Prostate gland (tissue), 2 donors: ENCODE measurements around the gene NUAK1. TPM values are rescaled to one million over a fixed set of nuclear protein-coding genes. Genes with fewer than 3 reads are reported as not detected.

Experiments used
- DNase-seq: peaks from one replicate; pipeline ENCODE4 v3.0.0-alpha.2; 2019; ENCODE audit warnings: low spot score
- H3K27ac ChIP-seq, 2 donors: fragments of 200-600 bp; sonication (generic); 2 replicates each; pipeline ENCODE4 v1.5.1; 2017 to 2019
- H3K27me3 ChIP-seq: fragments of 200-600 bp; sonication (generic); replicated peaks from 2 replicates; pipeline ENCODE4 v1.5.1; 2019; ENCODE audit not compliant: insufficient read depth
- H3K36me3 ChIP-seq, 2 donors: fragments of 200-600 bp; sonication (generic); 1 replicate in 1 of 2; 2 replicates in 1 of 2; pipeline versions ENCODE4 v1.5.1 to v1.8.1; 2017 to 2019
- H3K4me1 ChIP-seq: fragments of 200-600 bp; sonication (generic); replicated peaks from 2 replicates; pipeline ENCODE4 v1.5.1; 2019
- H3K4me3 ChIP-seq, 2 donors: fragments of 200-600 bp; sonication (generic); 2 replicates each; pipeline ENCODE4 v1.5.1; 2017 to 2019
- H3K9me3 ChIP-seq: fragments of 200-600 bp; sonication (generic); 2 replicates; pipeline ENCODE4 v1.5.1; 2017
- CTCF ChIP-seq, 4 experiments: fragments of 200-600 bp in 2 of 4; fragments of 450-650 bp in 2 of 4; sonication (generic) in 2 of 4; IDR thresholded peaks; 1 replicate in 3 of 4; 2 replicates in 1 of 4; pipeline ENCODE4 v1.5.1; 2016 to 2019; ENCODE audit warnings: antibody characterized with exemption in 4 of 4, mild to moderate bottlenecking in 2 of 4, moderate library complexity in 2 of 4
- POLR2A ChIP-seq: fragments of 450-650 bp; IDR thresholded peaks from one replicate; pipeline ENCODE4 v1.6.1; 2016; ENCODE audit warnings: antibody characterized with exemption, mild to moderate bottlenecking
- POLR2AphosphoS5 ChIP-seq: sonication (generic); formaldehyde crosslinking; IDR thresholded peaks from one replicate; pipeline ENCODE4 v1.6.1; 2017; ENCODE audit warnings: antibody characterized with exemption
- WGBS: methylation state at CpG from one replicate; pipeline ENCODE4 v1.1.5; 2018; 5-methylcytosine and 5-hydroxymethylcytosine counted together
- intact Hi-C: fragments of 100-400 bp; cut with DNase I; formaldehyde crosslinking; loops from one replicate; pipeline ENCODE4 v1.14.2; 2022
- total RNA-seq, 2 donors: library from RNA; depleted of rRNA; stranded (reverse); fragments of >200 nt; gene quantifications; one replicate each; pipeline ENCODE4 v1.1.0, GENCODE V29; 2016

The NUAK1 gene
- total RNA-seq, 2 donors from 2014 or later = 9.6 to 16.0 TPM

- Histone ChIP-seq H3K4me1 (no peaks in the 10 kb centered on the region), H3K27me3 (no peaks in the 10 kb centered on the region)
- intact Hi-C loops = loop anchor here (1.0 to 10.0 kb wide), 4 partner anchors 291 to 713 kb away; no protein-coding TSS in a partner anchor
Observed at GRCh38 chr12:106135781-106136180, 3.0 kb downstream of the NUAK1 start.

GRCh38 chr12:106135075-106135474 lies 3.7 kb downstream of the NUAK1 start:
- intact Hi-C loops = loop anchor here (5.0 to 10.0 kb wide), 3 partner anchors 290 to 713 kb away; no protein-coding TSS in a partner anchor
- DNase-seq = no peak
- H3K27ac ChIP-seq = no peak overlapping the region
- H3K9me3 ChIP-seq = no peaks in the 10 kb centered on the region
- no peaks in the 10 kb centered on the region for H3K36me3 ChIP-seq
- 51% methylated on average over 6 of the region's 6 CpGs for WGBS
- no peaks in the 10 kb centered on the region for H3K4me1 ChIP-seq
- H3K27me3 ChIP-seq = no peaks in the 10 kb centered on the region
- H3K4me3 ChIP-seq = no peak overlapping the region
- no peak for TF ChIP-seq CTCF (IDR thresholded peaks at IDR 0.05)
- no peak for TF ChIP-seq POLR2AphosphoS5
- TF ChIP-seq POLR2A = no peak

More at GRCh38 chr12:106135781-106136180, 3.0 kb downstream of the NUAK1 start:
- Histone ChIP-seq H3K9me3 (no peaks in the 10 kb centered on the region), H3K36me3 (no peaks in the 10 kb centered on the region), H3K4me3 (peak overlapping the region in 1 of 2 donors; percentile 2), H3K27ac (no peak overlapping the region)
- WGBS = 24% methylated on average over 4 of the region's 4 CpGs
- no peak for DNase-seq
- TF ChIP-seq POLR2AphosphoS5 (no peak), CTCF (IDR thresholded peaks at IDR 0.05) (no peak), POLR2A (no peak)

GRCh38 chr12:106134294-106134949 lies 4.3 kb downstream of the NUAK1 start:
- H3K27ac ChIP-seq = no peak overlapping the region
- H3K27me3 ChIP-seq = no peaks in the 10 kb centered on the region
- 71% methylated on average over 3 of the region's 3 CpGs for WGBS
- no peak for DNase-seq
- H3K9me3 ChIP-seq = no peaks in the 10 kb centered on the region
- intact Hi-C loops = loop anchor here (10.0 kb wide), 2 partner anchors 290 to 360 kb away; no protein-coding TSS in a partner anchor
- TF ChIP-seq POLR2A = no peak
- H3K36me3 ChIP-seq = no peaks in the 10 kb centered on the region
- H3K4me1 ChIP-seq = no peaks in the 10 kb centered on the region
- H3K4me3 ChIP-seq = no peak overlapping the region

- DNase-seq = no peak
- H3K36me3 ChIP-seq = no peaks in the 10 kb centered on the region
- intact Hi-C loops = loop anchor here (10.0 kb wide), 2 partner anchors 289 to 359 kb away; no protein-coding TSS in a partner anchor
- no peak overlapping the region for H3K4me3 ChIP-seq
- H3K27me3 ChIP-seq = no peaks in the 10 kb centered on the region
- H3K4me1 ChIP-seq = no peaks in the 10 kb centered on the region
- H3K9me3 ChIP-seq = no peaks in the 10 kb centered on the region
- WGBS = 80% methylated on average over 4 of the region's 4 CpGs
- H3K27ac ChIP-seq = no peak overlapping the region
- TF ChIP-seq POLR2A (no peak), POLR2AphosphoS5 (no peak)
Observed at GRCh38 chr12:106133136-106134087, 5.3 kb downstream of the NUAK1 start.

- no peak for DNase-seq
- no peaks in the 10 kb centered on the region for H3K36me3 ChIP-seq
- H3K4me1 ChIP-seq = no peaks in the 10 kb centered on the region
- no peak overlapping the region for H3K27ac ChIP-seq
- WGBS = 83% methylated on average over 7 of the region's 7 CpGs
- no peaks in the 10 kb centered on the region for H3K27me3 ChIP-seq
- H3K4me3 ChIP-seq = no peak overlapping the region
- no peak for TF ChIP-seq POLR2A
- no peak for TF ChIP-seq POLR2AphosphoS5
- TF ChIP-seq CTCF (IDR thresholded peaks at IDR 0.05) = no peak
- H3K9me3 ChIP-seq = no peaks in the 10 kb centered on the region
- intact Hi-C loops = loop anchor here (10.0 kb wide), 2 partner anchors 288 to 358 kb away; no protein-coding TSS in a partner anchor
Observed at GRCh38 chr12:106132175-106133135, 6.3 kb downstream of the NUAK1 start.
